Stimulated activated CD4-positive, alpha-beta T cell treated with anti-CD3 and anti-CD28 coated beads, TNF-alpha, amount 100 ng/mL, for 4 hours (primary cell): ENCODE data around the gene HPCAL1.

Experiments
- DNase-seq, 3 experiments: peaks; one replicate each; pipeline ENCODE4 v3.0.0-alpha.2; 2020; ENCODE audit warnings: low read depth in 3 of 3

HPCAL1 gene

GRCh38 chr2:10322973-10323372, 20.3 kb downstream of the HPCAL1 start:
- no peak for DNase-seq

- no peak for DNase-seq
These were observed 20.8 kb downstream of the HPCAL1 start for GRCh38 chr2:10323535-10323934.

GRCh38 chr2:10324095-10324832, 21.6 kb downstream of the HPCAL1 start:
- no peak for DNase-seq

GRCh38 chr2:10325278-10326145, 22.8 kb downstream of the HPCAL1 start:
- no peak for DNase-seq

- DNase-seq = no peak
These were observed 23.5 kb downstream of the HPCAL1 start for GRCh38 chr2:10326151-10326616.

GRCh38 chr2:10326707-10327594, 24.2 kb downstream of the HPCAL1 start:
- DNase-seq = no peak

GRCh38 chr2:10327896-10328669, 25.4 kb downstream of the HPCAL1 start:
- DNase-seq = no peak

- no peak for DNase-seq
These were observed 26.2 kb downstream of the HPCAL1 start for GRCh38 chr2:10328670-10329579.

- DNase-seq = no peak
These were observed 26.8 kb downstream of the HPCAL1 start for GRCh38 chr2:10329580-10329879.

GRCh38 chr2:10329880-10330699, 27.4 kb downstream of the HPCAL1 start:
- DNase-seq = no peak

- no peak for DNase-seq
These were observed 28.0 kb downstream of the HPCAL1 start for GRCh38 chr2:10330700-10331026.

- peak; percentile 46 to 59 (median 51) for DNase-seq
These were observed 28.5 kb downstream of the HPCAL1 start for GRCh38 chr2:10331027-10331701.

- peak in 2 of 3 experiments; percentile 27 to 40 for DNase-seq
These were observed 29.1 kb downstream of the HPCAL1 start for GRCh38 chr2:10331702-10332401.

- DNase-seq = peak in 1 of 3 experiments; percentile 16
These were observed 29.9 kb downstream of the HPCAL1 start for GRCh38 chr2:10332402-10333246.

GRCh38 chr2:10333247-10333613, 30.5 kb downstream of the HPCAL1 start:
- no peak for DNase-seq

GRCh38 chr2:10333966-10334365, 31.3 kb downstream of the HPCAL1 start:
- no peak for DNase-seq
